Upper lobe of left lung (tissue), 6 donors: Measurements from ENCODE around the gene APLNR. TPM values are rescaled to one million over a fixed set of nuclear protein-coding genes. Genes with fewer than 3 reads are reported as not detected.

Experiments
- ATAC-seq, 2 donors: fragments of 200-7000 bp; cut with Tn5 transposase; one replicate each; pipeline ENCODE4 v1.9.1; 2022; ENCODE audit warnings: mild to moderate bottlenecking in 2 of 2, moderate library complexity in 2 of 2; ENCODE audit not compliant: low FRiP score in 2 of 2
- DNase-seq, 2 donors: peaks; one replicate each; pipeline ENCODE4 v3.0.0-alpha.2; 2019 to 2020
- H3K27ac ChIP-seq, 4 donors: fragments of 200-600 bp; sonication (generic); one replicate each; pipeline ENCODE4 v1.5.1; 2016 to 2019
- H3K27me3 ChIP-seq, 4 donors: fragments of 200-600 bp; sonication (generic); one replicate each; pipeline ENCODE4 v1.5.1; 2017 to 2019
- H3K36me3 ChIP-seq, 4 donors: fragments of 200-600 bp; sonication (generic); one replicate each; pipeline ENCODE4 v1.5.1; 2016 to 2019
- H3K4me1 ChIP-seq, 4 donors: fragments of 200-600 bp; sonication (generic); one replicate each; pipeline ENCODE4 v1.5.1; 2018 to 2019
- H3K4me3 ChIP-seq, 4 donors: fragments of 200-600 bp; sonication (generic); one replicate each; pipeline ENCODE4 v1.5.1; 2017 to 2019; ENCODE audit warnings: mild to moderate bottlenecking in 2 of 4, moderate library complexity in 1 of 4
- H3K9me3 ChIP-seq, 4 donors: fragments of 200-600 bp; sonication (generic); one replicate each; pipeline ENCODE4 v1.5.1; 2018 to 2019
- EP300 ChIP-seq, 4 donors: sonication (generic); formaldehyde crosslinking; IDR thresholded peaks; one replicate each; pipeline ENCODE4 v1.5.1; 2017; ENCODE audit warnings: antibody characterized with exemption in 4 of 4, control low read depth in 2 of 4
- POLR2A ChIP-seq, 4 donors: fragments of 450-650 bp; IDR thresholded peaks; one replicate each; pipeline ENCODE4 v1.5.1; 2016 to 2017; ENCODE audit warnings: antibody characterized with exemption in 4 of 4, mild to moderate bottlenecking in 2 of 4
- POLR2AphosphoS5 ChIP-seq, 2 donors: sonication (generic); formaldehyde crosslinking; IDR thresholded peaks; one replicate each; pipeline ENCODE4 v1.5.1; 2017; ENCODE audit warnings: antibody characterized with exemption in 2 of 2
- WGBS, 2 donors: methylation state at CpG; one replicate each; pipeline ENCODE4 v1.1.5; 2017 to 2018; 5-methylcytosine and 5-hydroxymethylcytosine counted together
- total RNA-seq, 6 donors: library from RNA; depleted of rRNA in 4 of 6; stranded (reverse); fragments of >200 nt in 4 of 6; gene quantifications; one replicate each; pipeline versions ENCODE4 v1.1.0 to v1.2.1, GENCODE V29; 2016 to 2021
- TF ChIP-seq, protein P1 (sequence below), 6 experiments: fragments of 450-650 bp in 4 of 6; fragments of 200-600 bp in 2 of 6; sonication (generic) in 2 of 6; IDR thresholded peaks; one replicate each; pipeline ENCODE4 v1.5.1; 2016 to 2019; ENCODE audit warnings: antibody characterized with exemption in 6 of 6
- donor health status: DM: no; HTN: no; CAD: no; lungs with moderate emphysema.
- donor health status: DM: no; HTN: yes; CAD: no; lungs with severe emphysema.

APLNR gene
- total RNA-seq, 6 donors from 2014 or later = 1.1 to 5.7 (median 1.9) TPM; not detected in 1

DNA sequence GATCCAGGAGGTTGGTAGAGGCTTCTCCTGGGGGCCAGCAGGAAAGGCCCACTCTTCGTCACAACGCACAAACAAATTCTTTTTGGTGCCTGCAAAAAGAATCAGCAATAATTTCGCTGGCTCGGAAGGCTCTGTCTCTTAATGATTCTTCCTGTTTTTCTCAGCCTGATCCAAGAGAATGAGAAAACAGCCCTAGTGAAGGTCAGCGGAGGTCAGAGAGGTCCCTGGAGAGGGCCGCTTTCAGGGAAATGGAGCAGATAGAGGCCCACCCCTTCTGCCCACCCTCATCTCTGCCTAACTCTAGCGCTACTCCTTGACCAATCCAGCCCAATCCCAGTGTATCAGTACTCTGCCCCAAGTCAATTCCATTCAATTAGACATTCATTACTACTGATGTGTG is 36.1 kb downstream of the APLNR start:
- Histone ChIP-seq H3K27ac (peak overlapping the region in 2 of 4 donors; percentile 18 to 32), H3K27me3 (no peaks in the 10 kb centered on the region), H3K4me3 (no peak overlapping the region), H3K36me3 (no peaks in the 10 kb centered on the region), H3K4me1 (peaks cover 5 to 17% (median 6%) of the 10 kb centered on the region in 4 donors), H3K9me3 (no peaks in the 10 kb centered on the region)
- TF ChIP-seq POLR2A (IDR thresholded peaks at IDR 0.05) = no peak
- TF ChIP-seq, protein P1, sequence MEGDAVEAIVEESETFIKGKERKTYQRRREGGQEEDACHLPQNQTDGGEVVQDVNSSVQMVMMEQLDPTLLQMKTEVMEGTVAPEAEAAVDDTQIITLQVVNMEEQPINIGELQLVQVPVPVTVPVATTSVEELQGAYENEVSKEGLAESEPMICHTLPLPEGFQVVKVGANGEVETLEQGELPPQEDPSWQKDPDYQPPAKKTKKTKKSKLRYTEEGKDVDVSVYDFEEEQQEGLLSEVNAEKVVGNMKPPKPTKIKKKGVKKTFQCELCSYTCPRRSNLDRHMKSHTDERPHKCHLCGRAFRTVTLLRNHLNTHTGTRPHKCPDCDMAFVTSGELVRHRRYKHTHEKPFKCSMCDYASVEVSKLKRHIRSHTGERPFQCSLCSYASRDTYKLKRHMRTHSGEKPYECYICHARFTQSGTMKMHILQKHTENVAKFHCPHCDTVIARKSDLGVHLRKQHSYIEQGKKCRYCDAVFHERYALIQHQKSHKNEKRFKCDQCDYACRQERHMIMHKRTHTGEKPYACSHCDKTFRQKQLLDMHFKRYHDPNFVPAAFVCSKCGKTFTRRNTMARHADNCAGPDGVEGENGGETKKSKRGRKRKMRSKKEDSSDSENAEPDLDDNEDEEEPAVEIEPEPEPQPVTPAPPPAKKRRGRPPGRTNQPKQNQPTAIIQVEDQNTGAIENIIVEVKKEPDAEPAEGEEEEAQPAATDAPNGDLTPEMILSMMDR (IDR thresholded peaks at IDR 0.05) = no peak
- TF ChIP-seq EP300 (IDR thresholded peaks at IDR 0.05) = no peak
- no peak for TF ChIP-seq POLR2AphosphoS5 (IDR thresholded peaks at IDR 0.05)
- WGBS, 2 donors = 34 to 39% methylated on average over 7 of the region's 7 CpGs
- DNase-seq (no peak), ATAC-seq (no peak)

DNA sequence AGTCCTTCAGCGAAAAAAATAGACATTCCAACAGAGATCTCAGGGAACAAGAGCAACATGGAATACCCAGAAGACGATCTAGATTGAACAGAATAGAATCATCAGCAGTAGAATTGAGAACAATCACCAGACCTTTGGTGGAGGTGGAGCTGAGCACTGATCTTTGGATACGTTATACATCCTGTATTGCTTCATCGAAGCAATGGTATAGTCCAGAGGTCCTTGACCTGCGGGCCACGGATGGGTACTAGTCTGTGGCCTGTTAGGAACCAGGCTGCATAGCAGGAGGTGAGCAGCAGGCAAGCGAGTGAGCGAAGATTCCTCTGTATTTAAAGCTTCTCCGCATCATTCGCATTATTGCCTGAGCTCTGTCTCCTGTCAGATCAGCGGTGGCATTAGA is 37.7 kb downstream of the APLNR start:
- ATAC-seq (no peak), DNase-seq (no peak)
- Histone ChIP-seq H3K4me1 (peaks cover 0 to 13% (median 5%) of the 10 kb centered on the region in 4 donors), H3K9me3 (no peaks in the 10 kb centered on the region), H3K4me3 (no peak overlapping the region), H3K36me3 (no peaks in the 10 kb centered on the region), H3K27me3 (no peaks in the 10 kb centered on the region), H3K27ac (no peak overlapping the region)
- 87 to 92% methylated on average over 11 of the region's 11 CpGs for WGBS, 2 donors
- no peak for TF ChIP-seq POLR2AphosphoS5 (IDR thresholded peaks at IDR 0.05)
- no peak for TF ChIP-seq POLR2A (IDR thresholded peaks at IDR 0.05)
- TF ChIP-seq EP300 (IDR thresholded peaks at IDR 0.05) = no peak
- TF ChIP-seq, protein P1 (IDR thresholded peaks at IDR 0.05) = no peak

DNA sequence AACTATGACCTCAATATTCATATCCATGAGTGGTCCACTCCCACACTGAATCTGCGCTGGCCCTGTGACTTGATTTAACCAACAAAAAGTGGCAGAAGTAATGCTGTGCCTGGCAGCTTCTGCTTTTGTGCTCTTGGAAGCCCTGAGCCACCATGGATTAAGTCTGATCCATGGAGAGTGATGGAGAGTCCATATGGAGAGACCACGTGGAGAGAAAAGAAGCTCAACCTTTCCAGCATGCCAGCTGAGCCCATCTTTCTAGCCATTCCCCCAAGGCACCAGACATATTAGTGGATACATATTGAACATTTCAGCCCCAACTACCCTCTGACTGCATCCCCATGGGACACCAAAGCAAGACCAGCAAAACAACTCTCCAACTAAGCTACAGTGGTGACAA is 39.3 kb downstream of the APLNR start:
- ATAC-seq (no peak), DNase-seq (no peak)
- H3K27me3 ChIP-seq = no peaks in the 10 kb centered on the region
- 88 to 96% methylated on average over 2 of the region's 2 CpGs for WGBS, 2 donors
- no peak overlapping the region for H3K4me3 ChIP-seq
- no peaks in the 10 kb centered on the region for H3K9me3 ChIP-seq
- H3K27ac ChIP-seq = no peak overlapping the region
- no peaks in the 10 kb centered on the region for H3K36me3 ChIP-seq
- TF ChIP-seq POLR2AphosphoS5 (IDR thresholded peaks at IDR 0.05) (no peak), EP300 (IDR thresholded peaks at IDR 0.05) (no peak), POLR2A (IDR thresholded peaks at IDR 0.05) (no peak)
- TF ChIP-seq, protein P1 (IDR thresholded peaks at IDR 0.05) = no peak
- H3K4me1 ChIP-seq = peaks cover 0 to 10% (median 5%) of the 10 kb centered on the region in 4 donors

GRCh38 chr11:57196596-57196995 is 40.5 kb downstream of the APLNR start:
- 63 to 64% methylated on average over 6 of the region's 6 CpGs for WGBS, 2 donors
- Histone ChIP-seq H3K27ac (no peak overlapping the region), H3K27me3 (no peaks in the 10 kb centered on the region), H3K36me3 (no peaks in the 10 kb centered on the region), H3K9me3 (no peaks in the 10 kb centered on the region), H3K4me3 (no peak overlapping the region), H3K4me1 (peaks cover 5 to 17% (median 5%) of the 10 kb centered on the region in 4 donors)
- ATAC-seq (no peak), DNase-seq (no peak)
- TF ChIP-seq, protein P1 (IDR thresholded peaks at IDR 0.05) = no peak
- no peak for TF ChIP-seq EP300 (IDR thresholded peaks at IDR 0.05)
- TF ChIP-seq POLR2A (IDR thresholded peaks at IDR 0.05) = no peak
- TF ChIP-seq POLR2AphosphoS5 (IDR thresholded peaks at IDR 0.05) = no peak

DNA sequence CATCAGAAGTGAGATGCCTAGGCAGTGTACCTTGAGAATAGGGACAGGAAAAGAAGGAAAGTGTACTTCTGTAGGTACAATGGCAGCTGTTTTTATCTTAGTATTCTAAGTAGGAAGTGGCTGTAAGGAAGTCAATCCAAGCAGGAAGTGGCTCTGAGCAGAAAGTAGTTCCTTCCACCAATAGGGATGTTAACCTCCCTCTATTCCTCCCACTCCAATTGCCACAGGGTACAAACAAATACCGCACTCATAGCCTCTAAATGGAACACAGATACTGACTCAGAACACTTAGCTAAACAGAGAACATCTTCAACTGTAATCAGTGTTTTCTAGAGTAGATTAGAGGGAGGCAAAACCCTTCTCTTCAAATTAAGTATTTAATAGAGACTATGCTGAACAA is 44.7 kb downstream of the APLNR start:
- no peak overlapping the region for H3K4me3 ChIP-seq
- H3K9me3 ChIP-seq = no peaks in the 10 kb centered on the region
- TF ChIP-seq POLR2A (IDR thresholded peaks at IDR 0.05) = no peak
- no peak for TF ChIP-seq POLR2AphosphoS5 (IDR thresholded peaks at IDR 0.05)
- TF ChIP-seq, protein P1 (IDR thresholded peaks at IDR 0.05) = no peak
- no peak for TF ChIP-seq EP300 (IDR thresholded peaks at IDR 0.05)
- H3K4me1 ChIP-seq = peaks cover 0 to 10% (median 3%) of the 10 kb centered on the region in 4 donors
- H3K27ac ChIP-seq = no peak overlapping the region
- no peaks in the 10 kb centered on the region for H3K36me3 ChIP-seq
- DNase-seq (no peak), ATAC-seq (no peak)
- no peaks in the 10 kb centered on the region for H3K27me3 ChIP-seq
- WGBS, 2 donors = 38 to 60% methylated on average over 1 of the region's 1 CpG
